Measurements from ENCODE around the gene ARID1B.
A peak's percentile ranks its signal among the peaks of the same experiment; 100 is the strongest.

ARID1B gene

DNA sequence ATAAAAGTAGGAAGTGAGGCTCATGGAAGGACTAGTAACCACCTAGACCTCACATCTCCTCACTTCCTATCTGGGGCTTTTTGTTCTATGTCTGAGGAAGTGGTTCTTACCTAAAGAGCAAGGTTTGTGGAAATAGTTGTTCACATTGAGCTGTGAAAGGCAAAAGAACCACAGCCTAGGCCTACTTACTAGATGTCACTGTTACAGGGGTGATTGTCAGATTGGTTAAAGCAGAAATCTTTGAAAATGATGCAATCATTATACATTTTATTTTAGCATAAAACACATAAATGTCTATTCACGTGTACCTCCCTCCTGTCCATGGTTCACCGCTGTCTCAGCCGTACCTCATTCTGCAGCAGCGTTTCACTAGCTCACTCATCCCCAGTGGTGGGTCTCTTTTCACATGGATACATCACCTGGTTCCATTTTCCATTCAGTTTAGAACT lies 277.4 kb downstream of the ARID1B start:
- no peak for DNase-seq (ENCODE audit: low spot score)

DNA sequence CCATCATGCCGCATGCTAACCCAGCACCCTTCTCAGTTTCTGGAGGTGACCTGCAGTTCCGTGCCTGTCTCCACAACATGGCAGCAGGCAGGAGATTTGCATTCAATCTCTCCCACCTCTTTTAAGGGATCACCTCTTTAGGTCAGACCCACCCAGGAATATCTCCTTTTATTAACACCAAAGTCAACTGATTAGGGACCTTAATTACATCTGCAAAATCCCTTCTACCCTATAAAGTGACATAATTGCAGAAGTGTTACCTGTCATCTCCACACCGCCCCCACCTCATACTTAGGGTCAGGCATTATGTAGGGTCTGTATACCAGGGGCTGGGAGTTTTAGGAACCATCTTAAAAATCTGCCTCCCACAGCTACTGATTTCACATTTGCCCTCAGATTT lies 278.7 kb downstream of the ARID1B start:
- no peak for DNase-seq (ENCODE audit: low spot score)

- DNase-seq (ENCODE audit: low spot score), result no peak
Measured at GRCh38 chr6:157056275-157056674, 279.1 kb downstream of the ARID1B start.

DNA sequence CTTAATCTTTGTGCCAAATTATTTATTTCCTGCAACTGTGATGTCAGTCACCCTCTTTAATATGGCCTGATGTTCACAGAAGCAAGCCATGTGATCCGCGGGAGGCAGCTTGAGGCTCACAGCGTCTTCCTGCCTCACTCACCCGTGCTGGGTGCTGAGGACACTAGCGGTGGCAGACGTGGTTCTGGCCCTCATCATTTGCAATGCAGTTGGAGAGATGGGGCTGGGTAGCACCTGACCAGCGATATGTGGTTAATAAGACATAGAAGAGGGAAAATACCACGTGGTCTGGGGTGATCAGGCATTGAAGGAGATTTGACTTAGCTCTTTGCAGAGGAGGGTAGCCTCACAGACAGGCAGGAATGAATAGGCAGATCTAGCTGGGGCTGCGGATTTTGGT lies 281.4 kb downstream of the ARID1B start:
- no peak for DNase-seq (ENCODE audit: low spot score)

DNA sequence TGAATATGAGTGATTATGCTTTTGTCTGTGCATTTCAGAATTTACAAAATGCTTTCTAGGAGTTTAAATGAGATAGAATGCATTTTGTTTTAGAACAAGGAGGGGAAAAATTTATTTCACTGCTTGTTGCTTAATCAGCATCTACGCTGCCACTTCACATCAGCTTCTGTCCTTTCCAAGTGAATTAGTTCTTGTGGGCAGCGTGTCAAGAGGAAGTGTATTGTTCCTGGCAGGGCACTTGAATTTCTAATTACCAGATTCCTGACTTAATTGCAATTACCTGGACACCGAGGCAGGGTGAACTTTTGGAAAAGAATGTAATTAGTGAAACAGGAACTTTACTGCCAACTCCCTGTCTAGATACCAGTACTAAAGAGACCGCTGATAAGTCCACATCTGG lies 282.6 kb downstream of the ARID1B start:
- DNase-seq (ENCODE audit: low spot score), result no peak

GRCh38 chr6:157060440-157060952 lies 283.3 kb downstream of the ARID1B start:
- no peak for DNase-seq (ENCODE audit: low spot score)

GRCh38 chr6:157061770-157062594 lies 284.8 kb downstream of the ARID1B start:
- no peak for DNase-seq (ENCODE audit: low spot score)

DNA sequence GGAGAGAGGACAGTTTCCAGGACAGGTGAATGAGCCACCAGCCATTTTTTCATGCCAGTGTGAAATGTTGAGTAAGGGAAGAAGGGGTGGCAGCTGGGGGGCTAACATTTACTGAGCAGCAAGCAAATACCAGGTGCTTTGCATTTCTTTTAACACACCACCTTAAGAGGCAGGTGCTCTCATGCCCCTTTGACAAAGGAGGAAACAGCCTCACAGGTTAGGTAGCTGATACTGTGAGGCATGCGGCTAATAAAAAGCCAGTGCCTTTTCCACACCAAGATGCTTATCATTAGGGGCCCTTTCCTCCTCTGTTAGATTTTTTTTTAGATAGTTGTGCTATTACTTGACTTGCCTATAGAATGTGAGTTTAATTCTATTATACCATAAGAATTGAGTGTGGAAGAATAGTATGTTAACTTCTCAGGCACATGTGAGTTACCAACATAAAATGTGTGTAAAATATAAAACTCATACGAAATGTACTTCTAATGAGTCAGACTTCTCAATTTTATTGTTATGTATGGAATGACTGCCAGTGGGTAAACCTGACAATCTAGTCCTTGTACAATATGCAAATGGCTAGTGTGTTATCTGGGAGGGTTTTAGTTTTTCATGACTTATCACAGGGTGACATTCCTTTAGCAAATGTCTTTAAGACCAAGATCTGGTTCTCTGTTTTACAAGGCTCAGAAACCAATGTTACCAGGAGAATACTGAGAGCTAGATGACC lies 286.2 kb downstream of the ARID1B start:
- peak; percentile 20 for DNase-seq (ENCODE audit: low spot score)

GRCh38 chr6:157063923-157064322 lies 286.7 kb downstream of the ARID1B start:
- DNase-seq (ENCODE audit: low spot score), result no peak

- no peak for DNase-seq (ENCODE audit: low spot score)
Measured at GRCh38 chr6:157064502-157064901, 287.3 kb downstream of the ARID1B start.

GRCh38 chr6:157065366-157065765 lies 288.2 kb downstream of the ARID1B start:
- no peak for DNase-seq (ENCODE audit: low spot score)

GRCh38 chr6:157066781-157067491 lies 289.8 kb downstream of the ARID1B start:
- no peak for DNase-seq (ENCODE audit: low spot score)

GRCh38 chr6:157067507-157067906 lies 290.3 kb downstream of the ARID1B start:
- DNase-seq (ENCODE audit: low spot score), result no peak

- no peak for DNase-seq (ENCODE audit: low spot score)
Measured at GRCh38 chr6:157068691-157069324, 291.6 kb downstream of the ARID1B start.

DNA sequence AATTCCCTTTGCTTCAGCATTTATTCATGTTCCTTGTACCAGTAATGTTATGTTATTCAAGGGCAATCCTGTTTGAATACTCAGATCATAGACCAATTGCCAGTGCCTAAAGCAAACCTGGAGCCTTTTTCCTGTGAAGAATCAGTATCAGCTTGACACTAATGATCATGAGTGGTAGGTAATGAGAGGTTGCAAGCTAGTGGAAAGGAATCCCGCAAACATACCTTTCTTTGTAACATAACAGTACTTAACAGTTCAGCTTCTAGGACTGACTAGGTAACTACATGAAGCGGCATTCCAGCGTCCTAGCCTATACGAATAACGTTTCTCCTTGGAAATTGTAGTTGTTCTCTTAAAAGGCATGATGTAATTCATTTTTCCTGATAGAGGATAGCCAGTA lies 292.4 kb downstream of the ARID1B start:
- DNase-seq (ENCODE audit: low spot score), result no peak

- no peak for DNase-seq (ENCODE audit: low spot score)
Measured at GRCh38 chr6:157070403-157071107, 293.4 kb downstream of the ARID1B start.

DNA sequence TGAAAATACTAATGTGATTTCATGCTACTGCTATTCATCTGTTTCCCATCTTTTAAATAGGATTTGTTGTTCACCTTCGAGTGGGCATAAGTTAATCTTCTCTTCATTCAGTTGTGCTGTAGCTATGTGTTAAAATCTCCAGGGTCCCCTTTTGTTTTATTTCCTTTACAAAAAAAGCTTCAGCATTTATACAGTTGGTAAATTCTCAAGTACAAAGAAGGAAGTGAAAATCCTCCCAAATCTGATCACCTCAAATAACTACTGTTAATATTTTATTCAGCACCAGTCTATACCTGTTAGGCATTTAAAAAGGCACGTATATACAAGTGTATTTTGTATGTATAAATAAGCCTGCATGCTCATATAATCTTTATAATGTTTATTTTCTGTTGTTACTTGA lies 294.9 kb downstream of the ARID1B start:
- no peak for DNase-seq (ENCODE audit: low spot score)

DNA sequence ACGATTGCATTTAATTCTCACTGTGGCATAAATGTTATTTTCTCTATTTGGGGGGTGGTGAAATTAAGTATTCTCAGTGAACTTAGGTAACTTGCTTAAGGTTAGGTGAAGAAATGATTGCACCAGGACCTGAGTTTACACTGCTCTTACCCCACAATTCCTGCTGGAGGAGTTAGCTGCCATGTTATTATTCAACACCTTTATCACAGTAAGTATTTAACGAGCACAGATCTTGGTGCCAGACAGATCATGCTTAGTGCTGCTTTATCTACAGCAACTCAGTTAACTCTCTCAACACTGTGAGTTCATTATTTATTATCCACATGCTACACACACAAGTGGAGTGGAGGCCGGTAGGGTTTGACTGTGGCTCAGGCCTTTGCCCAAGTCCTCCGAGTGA lies 296.4 kb downstream of the ARID1B start:
- DNase-seq (ENCODE audit: low spot score), result no peak

DNA sequence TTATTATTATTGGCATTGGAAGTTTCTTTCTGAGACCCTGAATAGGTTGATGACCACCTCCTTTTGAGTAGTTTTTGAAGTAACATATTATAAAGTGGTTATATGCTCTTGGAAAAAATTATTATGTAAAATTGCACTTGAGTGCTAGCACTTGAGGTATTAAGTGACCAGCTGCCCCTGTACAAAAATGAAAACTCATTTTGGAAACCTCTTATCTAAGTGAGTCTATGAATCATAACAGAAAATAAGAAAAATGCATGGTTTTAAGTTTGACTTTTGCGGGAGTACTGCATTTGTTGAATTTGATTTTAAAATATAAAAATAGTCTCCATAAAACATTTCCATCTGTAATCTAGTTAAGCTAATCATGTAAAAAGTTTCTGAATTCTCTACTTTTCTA lies 297.8 kb downstream of the ARID1B start:
- no peak for DNase-seq (ENCODE audit: low spot score)

DNA sequence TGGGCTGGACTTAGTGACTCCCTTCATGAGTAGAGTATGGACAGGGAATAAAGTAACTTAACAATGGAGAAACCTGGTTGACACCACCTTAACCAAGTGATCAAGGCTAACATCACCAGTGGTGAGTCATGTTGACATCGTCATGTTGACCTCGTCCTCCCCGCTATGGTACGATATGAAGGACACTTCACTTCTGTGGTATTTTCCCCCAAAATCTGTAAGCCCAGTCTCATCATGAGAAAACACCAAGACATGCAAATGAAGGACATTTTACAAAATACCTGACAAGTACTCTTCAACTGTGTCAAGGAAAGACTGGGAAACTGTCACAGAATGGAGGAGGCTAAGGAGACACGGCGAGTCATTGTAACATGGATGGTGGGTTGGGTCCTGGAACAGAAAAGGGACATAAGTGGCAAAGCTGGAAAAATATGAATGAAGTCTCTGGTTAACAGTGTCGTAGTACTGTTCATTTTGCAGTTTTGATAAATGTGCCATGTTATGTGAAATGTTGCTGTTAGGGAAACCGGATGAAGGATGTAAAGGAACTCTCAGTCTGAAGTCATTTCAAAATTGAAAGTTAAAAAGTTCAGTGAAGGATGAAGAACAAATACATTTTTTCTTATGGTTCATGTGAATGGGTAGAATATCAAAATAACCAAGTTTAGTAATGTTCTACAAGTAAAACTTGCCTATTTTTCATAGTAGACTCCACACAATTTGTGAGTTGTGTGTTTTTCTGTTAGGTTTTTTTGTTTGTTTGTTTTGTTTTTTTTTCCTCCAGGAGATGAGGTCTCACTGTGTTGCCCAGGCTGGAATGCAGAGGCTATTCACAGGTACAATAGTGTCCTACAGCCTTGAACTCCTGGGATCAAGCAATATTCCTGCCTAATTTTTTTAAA lies 298.6 kb downstream of the ARID1B start:
- DNase-seq (ENCODE audit: low spot score), result no peak

Measured in COLO829 (cell line).